Measurements from ENCODE around the gene LRRC38.

The LRRC38 gene

DNA sequence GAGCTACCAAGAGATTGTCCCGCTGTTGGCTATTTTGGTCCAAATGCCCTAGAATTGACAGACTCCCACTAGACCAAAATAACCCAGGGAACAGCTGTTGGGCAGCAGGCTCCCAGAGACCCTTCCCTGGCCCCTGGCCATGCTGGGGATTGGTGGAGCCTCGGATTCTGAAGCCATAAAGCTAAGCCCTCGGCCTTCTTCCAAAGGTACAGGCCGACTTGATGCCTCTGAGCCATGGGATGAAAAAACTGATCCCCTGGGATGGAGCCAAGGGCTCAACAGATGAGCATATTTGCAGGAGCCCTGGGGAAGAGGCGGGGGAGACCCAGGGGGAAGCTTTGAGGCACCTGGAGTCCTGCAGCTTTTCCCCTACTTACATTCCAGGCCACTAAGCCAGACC, 1.0 kb upstream of the LRRC38 start:
- H3K27me3 ChIP-seq (ENCODE audit: low read length), result no peaks in the 10 kb centered on the region
- H2AFZ ChIP-seq (ENCODE audit: low read depth, low read length, severe bottlenecking), result no peak overlapping the region
- H4K20me1 ChIP-seq (ENCODE audit: low read depth, low read length), result no peaks in the 10 kb centered on the region

DNA sequence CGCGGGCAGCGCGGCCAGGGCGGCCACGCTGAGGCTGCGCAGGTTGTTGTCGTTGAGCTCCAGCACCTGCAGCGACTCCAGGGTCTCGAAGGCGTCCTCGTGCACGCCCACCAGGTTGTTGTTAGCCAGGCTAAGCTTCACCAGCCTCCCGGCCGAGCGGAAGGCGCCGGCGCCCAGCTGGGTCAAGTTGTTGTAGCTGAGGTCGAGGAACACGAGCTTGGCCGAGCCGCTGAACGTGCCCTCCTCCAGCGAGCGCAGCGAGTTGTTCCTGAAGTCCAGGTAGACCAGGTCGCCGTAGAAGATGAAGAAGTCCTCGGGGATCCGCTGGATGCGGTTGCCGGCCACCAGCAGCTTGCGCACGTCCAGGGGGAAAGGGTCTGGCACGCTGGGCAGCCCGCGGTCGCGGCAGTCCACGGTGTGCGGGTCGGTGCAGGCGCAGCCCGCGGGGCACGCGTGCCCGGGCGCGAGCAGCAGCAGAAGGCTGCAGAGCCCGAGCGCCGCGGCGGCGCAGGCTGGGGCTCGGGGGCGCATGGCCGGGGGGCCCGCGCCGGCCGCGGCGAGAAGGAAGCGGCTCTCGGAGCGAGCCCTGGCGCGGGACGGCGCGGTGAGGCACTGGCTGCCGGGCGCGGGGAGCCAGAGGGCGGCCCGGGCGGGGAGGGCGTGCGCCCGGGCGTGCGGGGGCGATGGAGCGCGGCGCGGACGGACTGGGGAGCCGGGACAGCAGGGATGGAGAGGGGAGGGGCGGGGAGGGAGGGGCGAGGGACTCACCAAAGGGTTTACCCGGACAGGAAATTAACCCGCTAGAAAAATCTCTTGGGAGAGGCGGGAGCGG, 524 bp downstream of the LRRC38 start:
- H3K9me3 ChIP-seq (ENCODE audit: insufficient read depth, low read length), result no peaks in the 10 kb centered on the region
- H3K9me2 ChIP-seq (replicated peaks; ENCODE audit: insufficient read depth, low read length), result no peaks in the 10 kb centered on the region
- H3K36me3 ChIP-seq (ENCODE audit: low read length), result no peaks in the 10 kb centered on the region
- H4K20me1 ChIP-seq (ENCODE audit: low read depth, low read length), result no peaks in the 10 kb centered on the region
- no peaks in the 10 kb centered on the region for H3K27me3 ChIP-seq (ENCODE audit: low read length)
- H3K4me2 ChIP-seq (ENCODE audit: low read depth, low read length, poor library complexity, severe bottlenecking), result no peak overlapping the region
- no peak overlapping the region for H3K27ac ChIP-seq (ENCODE audit: low read depth, low read length)
- H2AFZ ChIP-seq (ENCODE audit: low read depth, low read length, severe bottlenecking), result no peak overlapping the region
- no peaks in the 10 kb centered on the region for H3F3A ChIP-seq (ENCODE audit: insufficient read depth)
- H3K9ac ChIP-seq (ENCODE audit: low read length), result no peak overlapping the region
- no peaks in the 10 kb centered on the region for H3K79me2 ChIP-seq (ENCODE audit: insufficient read depth, low read length)
- TF ChIP-seq EZH2phosphoT487 (conservative IDR thresholded peaks at IDR 0.05; ENCODE audit: low read length), result no peak
- TF ChIP-seq, protein P1, sequence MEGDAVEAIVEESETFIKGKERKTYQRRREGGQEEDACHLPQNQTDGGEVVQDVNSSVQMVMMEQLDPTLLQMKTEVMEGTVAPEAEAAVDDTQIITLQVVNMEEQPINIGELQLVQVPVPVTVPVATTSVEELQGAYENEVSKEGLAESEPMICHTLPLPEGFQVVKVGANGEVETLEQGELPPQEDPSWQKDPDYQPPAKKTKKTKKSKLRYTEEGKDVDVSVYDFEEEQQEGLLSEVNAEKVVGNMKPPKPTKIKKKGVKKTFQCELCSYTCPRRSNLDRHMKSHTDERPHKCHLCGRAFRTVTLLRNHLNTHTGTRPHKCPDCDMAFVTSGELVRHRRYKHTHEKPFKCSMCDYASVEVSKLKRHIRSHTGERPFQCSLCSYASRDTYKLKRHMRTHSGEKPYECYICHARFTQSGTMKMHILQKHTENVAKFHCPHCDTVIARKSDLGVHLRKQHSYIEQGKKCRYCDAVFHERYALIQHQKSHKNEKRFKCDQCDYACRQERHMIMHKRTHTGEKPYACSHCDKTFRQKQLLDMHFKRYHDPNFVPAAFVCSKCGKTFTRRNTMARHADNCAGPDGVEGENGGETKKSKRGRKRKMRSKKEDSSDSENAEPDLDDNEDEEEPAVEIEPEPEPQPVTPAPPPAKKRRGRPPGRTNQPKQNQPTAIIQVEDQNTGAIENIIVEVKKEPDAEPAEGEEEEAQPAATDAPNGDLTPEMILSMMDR (IDR thresholded peaks at IDR 0.05; ENCODE audit: insufficient read depth, low read length, poor library complexity, severe bottlenecking), result no peak
- H3K4me3 ChIP-seq (ENCODE audit: insufficient read depth, low read length, poor library complexity, severe bottlenecking), result no peak overlapping the region

More for the DNA sequence above, 1.0 kb upstream of the LRRC38 start:
- Histone ChIP-seq H3K9me2 (replicated peaks; ENCODE audit: insufficient read depth, low read length) (no peaks in the 10 kb centered on the region), H3K36me3 (ENCODE audit: low read length) (no peaks in the 10 kb centered on the region), H3F3A (ENCODE audit: insufficient read depth) (no peaks in the 10 kb centered on the region), H3K4me3 (ENCODE audit: insufficient read depth, low read length, poor library complexity, severe bottlenecking) (no peak overlapping the region), H3K4me2 (ENCODE audit: low read depth, low read length, poor library complexity, severe bottlenecking) (no peak overlapping the region), H3K27ac (ENCODE audit: low read depth, low read length) (no peak overlapping the region), H3K9ac (ENCODE audit: low read length) (no peak overlapping the region), H3K79me2 (ENCODE audit: insufficient read depth, low read length) (no peaks in the 10 kb centered on the region), H3K9me3 (ENCODE audit: insufficient read depth, low read length) (no peaks in the 10 kb centered on the region)
- no peak for TF ChIP-seq EZH2phosphoT487 (conservative IDR thresholded peaks at IDR 0.05; ENCODE audit: low read length)
- TF ChIP-seq, protein P1 (IDR thresholded peaks at IDR 0.05; ENCODE audit: insufficient read depth, low read length, poor library complexity, severe bottlenecking), result no peak

DNA sequence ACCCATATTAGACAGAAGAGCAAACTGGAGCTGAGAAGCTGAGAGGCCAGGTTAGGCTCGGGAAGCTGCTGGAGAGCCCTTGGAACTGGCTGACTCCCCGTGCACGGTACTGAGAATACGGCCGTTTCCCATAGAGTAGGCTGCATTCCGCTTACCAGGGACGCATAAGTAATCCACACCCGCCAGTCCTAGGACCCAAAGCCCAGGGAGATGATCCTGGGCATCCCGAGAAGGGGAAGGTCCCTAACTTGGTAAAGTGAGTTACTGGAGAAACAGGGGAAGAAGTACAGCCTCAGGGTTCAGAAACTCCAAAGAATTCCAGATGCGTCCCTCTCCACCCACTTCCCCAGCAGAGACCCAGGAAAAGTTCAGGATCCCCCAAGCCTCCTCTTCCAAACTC, 1.3 kb downstream of the LRRC38 start:
- H3K36me3 ChIP-seq (ENCODE audit: low read length), result no peaks in the 10 kb centered on the region
- no peak overlapping the region for H3K4me3 ChIP-seq (ENCODE audit: insufficient read depth, low read length, poor library complexity, severe bottlenecking)
- H3K27ac ChIP-seq (ENCODE audit: low read depth, low read length), result no peak overlapping the region
- H3K79me2 ChIP-seq (ENCODE audit: insufficient read depth, low read length), result no peaks in the 10 kb centered on the region
- no peaks in the 10 kb centered on the region for H3K27me3 ChIP-seq (ENCODE audit: low read length)
- no peak overlapping the region for H3K4me2 ChIP-seq (ENCODE audit: low read depth, low read length, poor library complexity, severe bottlenecking)
- no peak overlapping the region for H3K9ac ChIP-seq (ENCODE audit: low read length)
- H2AFZ ChIP-seq (ENCODE audit: low read depth, low read length, severe bottlenecking), result no peak overlapping the region
- no peaks in the 10 kb centered on the region for H4K20me1 ChIP-seq (ENCODE audit: low read depth, low read length)
- H3K9me3 ChIP-seq (ENCODE audit: insufficient read depth, low read length), result no peaks in the 10 kb centered on the region
- TF ChIP-seq, protein P1 (IDR thresholded peaks at IDR 0.05; ENCODE audit: insufficient read depth, low read length, poor library complexity, severe bottlenecking), result no peak
- TF ChIP-seq EZH2phosphoT487 (conservative IDR thresholded peaks at IDR 0.05; ENCODE audit: low read length), result no peak
- no peaks in the 10 kb centered on the region for H3F3A ChIP-seq (ENCODE audit: insufficient read depth)
- H3K9me2 ChIP-seq (replicated peaks; ENCODE audit: insufficient read depth, low read length), result no peaks in the 10 kb centered on the region

Measured in SU-DHL-6 (cell line).